Calu3 (cell line): ENCODE results near the gene SPECC1. TPM values are rescaled to one million over a fixed set of nuclear protein-coding genes. Genes with fewer than 3 reads are reported as not detected.

ENCODE experiments used
- BruUV-seq: library from RNA; stranded (reverse); fragments of 400-500 nt; replicated peaks from 2 replicates; lab custom pipeline; 2021; lab: Mats Ljungman, UMichigan
- CTCF ChIA-PET: fragments of 300-600 bp; sonication (Branson Sonifier 250); formaldehyde crosslinking; loops from one replicate; lab custom pipeline; 2022; ENCODE audit warnings: antibody characterized with exemption; lab: Charles Lee
- DNase-seq: peaks from one replicate; pipeline ENCODE4 v3.0.0; 2022
- H3K27ac Mint-ChIP-seq: one replicate; pipeline ENCODE4 v1.8.0; 2022; ENCODE audit warnings: mixed read lengths; ENCODE audit not compliant: unreplicated experiment
- H3K27me3 Mint-ChIP-seq: one replicate; pipeline ENCODE4 v1.8.0; 2022; ENCODE audit warnings: mixed read lengths; ENCODE audit not compliant: unreplicated experiment
- H3K36me3 Mint-ChIP-seq: one replicate; pipeline ENCODE4 v1.8.0; 2022; ENCODE audit warnings: mild to moderate bottlenecking, moderate library complexity, mixed read lengths; ENCODE audit not compliant: insufficient read depth, unreplicated experiment
- H3K4me1 Mint-ChIP-seq: one replicate; pipeline ENCODE4 v1.8.0; 2022; ENCODE audit warnings: mild to moderate bottlenecking, low read depth, mixed read lengths; ENCODE audit not compliant: unreplicated experiment
- H3K4me3 Mint-ChIP-seq: one replicate; pipeline ENCODE4 v1.8.0; 2022; ENCODE audit warnings: mild to moderate bottlenecking, low read depth, moderate library complexity, mixed read lengths; ENCODE audit not compliant: unreplicated experiment
- H3K9me3 Mint-ChIP-seq: one replicate; pipeline ENCODE4 v1.8.0; 2022; ENCODE audit warnings: low read depth, mixed read lengths; ENCODE audit not compliant: unreplicated experiment
- intact Hi-C: fragments of 100-400 bp; cut with micrococcal nuclease; formaldehyde crosslinking; loops from one replicate; pipeline ENCODE4 v1.10.0; 2022; ENCODE audit not compliant: unreplicated experiment
- total RNA-seq: library from RNA; stranded (reverse); gene quantifications from 2 replicates; pipeline ENCODE4 v1.2.3, GENCODE V29; 2022
- TF ChIP-seq, protein P1 (sequence below): fragments of 200-600 bp; IDR thresholded peaks from one replicate; pipeline ENCODE4 v1.8.0; 2022; ENCODE audit warnings: antibody characterized with exemption; ENCODE audit not compliant: unreplicated experiment

SPECC1 gene
- total RNA-seq, 1 experiment from 2014 or later, result 53.5 TPM

DNA sequence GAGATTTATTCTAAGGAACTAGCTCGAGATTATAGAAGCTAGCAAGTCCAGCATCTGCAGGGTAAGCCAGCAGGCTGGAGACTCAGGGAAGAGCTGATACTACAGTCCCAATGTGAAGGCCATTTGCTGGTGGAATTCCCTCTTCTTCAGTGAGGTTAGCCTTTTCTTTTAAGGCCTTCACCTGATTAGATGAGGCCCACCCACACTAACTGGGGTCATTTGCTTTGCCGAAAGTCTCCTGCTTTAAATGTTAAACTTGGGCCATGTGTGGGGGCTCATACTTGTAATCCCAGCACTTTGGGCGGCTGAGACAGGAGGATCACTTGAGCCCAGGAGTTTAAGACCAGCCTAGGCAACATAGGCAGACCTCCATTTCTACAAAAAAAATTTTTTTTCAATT lies 289.9 kb downstream of the SPECC1 start:
- Mint-ChIP-seq H3K4me3 (no peak overlapping the region), H3K27ac (no peak overlapping the region), H3K36me3 (peaks cover 20% of the 10 kb centered on the region)

DNA sequence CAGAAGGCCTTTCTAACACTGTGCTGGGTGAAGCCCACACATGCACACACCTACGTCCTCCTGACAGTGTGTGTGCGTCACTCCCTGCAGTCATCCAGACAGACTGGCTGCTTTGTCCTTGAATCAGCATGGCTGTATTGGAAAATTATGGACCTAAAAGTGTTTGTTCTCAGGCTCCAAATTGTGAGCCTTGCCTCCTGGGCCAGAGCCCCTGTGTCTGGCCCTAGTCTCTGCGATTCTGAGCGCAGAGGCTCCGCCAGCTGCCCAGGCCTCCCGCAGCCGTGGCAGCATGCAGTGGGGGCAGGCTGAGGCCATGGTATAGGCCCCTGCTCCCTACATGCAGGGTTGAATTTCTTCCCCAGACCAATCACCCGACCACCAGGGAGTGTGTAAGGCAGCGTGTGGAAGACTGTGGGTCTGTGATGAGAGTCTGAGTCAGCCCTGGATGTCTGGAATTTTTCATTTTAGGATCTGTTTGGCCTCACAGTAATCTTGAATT lies 291.3 kb downstream of the SPECC1 start:
- TF ChIP-seq, protein P1, sequence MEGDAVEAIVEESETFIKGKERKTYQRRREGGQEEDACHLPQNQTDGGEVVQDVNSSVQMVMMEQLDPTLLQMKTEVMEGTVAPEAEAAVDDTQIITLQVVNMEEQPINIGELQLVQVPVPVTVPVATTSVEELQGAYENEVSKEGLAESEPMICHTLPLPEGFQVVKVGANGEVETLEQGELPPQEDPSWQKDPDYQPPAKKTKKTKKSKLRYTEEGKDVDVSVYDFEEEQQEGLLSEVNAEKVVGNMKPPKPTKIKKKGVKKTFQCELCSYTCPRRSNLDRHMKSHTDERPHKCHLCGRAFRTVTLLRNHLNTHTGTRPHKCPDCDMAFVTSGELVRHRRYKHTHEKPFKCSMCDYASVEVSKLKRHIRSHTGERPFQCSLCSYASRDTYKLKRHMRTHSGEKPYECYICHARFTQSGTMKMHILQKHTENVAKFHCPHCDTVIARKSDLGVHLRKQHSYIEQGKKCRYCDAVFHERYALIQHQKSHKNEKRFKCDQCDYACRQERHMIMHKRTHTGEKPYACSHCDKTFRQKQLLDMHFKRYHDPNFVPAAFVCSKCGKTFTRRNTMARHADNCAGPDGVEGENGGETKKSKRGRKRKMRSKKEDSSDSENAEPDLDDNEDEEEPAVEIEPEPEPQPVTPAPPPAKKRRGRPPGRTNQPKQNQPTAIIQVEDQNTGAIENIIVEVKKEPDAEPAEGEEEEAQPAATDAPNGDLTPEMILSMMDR, result no peak
- Mint-ChIP-seq H3K9me3 (no peaks in the 10 kb centered on the region), H3K4me1 (no peaks in the 10 kb centered on the region), H3K27me3 (no peaks in the 10 kb centered on the region), H3K4me3 (no peak overlapping the region), H3K36me3 (peaks cover 20% of the 10 kb centered on the region), H3K27ac (no peak overlapping the region)
- no peak for DNase-seq
- CTCF ChIA-PET, result no interaction called here
- intact Hi-C loops, result no loop called here
- BruUV-seq, result no TSS peak

More for the DNA sequence above, 289.9 kb downstream of the SPECC1 start:
- DNase-seq, result no peak
- CTCF ChIA-PET, result interaction anchor here (0.6 kb wide), 2 partner anchors 322 to 397 kb away, joined by 4 read pairs; partner anchors contain the start of gene AKAP10
- Mint-ChIP-seq H3K27me3 (no peaks in the 10 kb centered on the region), H3K9me3 (no peaks in the 10 kb centered on the region), H3K4me1 (no peaks in the 10 kb centered on the region)
- intact Hi-C loops, result no loop called here
- TF ChIP-seq, protein P1, result no peak
- BruUV-seq, result no TSS peak

DNA sequence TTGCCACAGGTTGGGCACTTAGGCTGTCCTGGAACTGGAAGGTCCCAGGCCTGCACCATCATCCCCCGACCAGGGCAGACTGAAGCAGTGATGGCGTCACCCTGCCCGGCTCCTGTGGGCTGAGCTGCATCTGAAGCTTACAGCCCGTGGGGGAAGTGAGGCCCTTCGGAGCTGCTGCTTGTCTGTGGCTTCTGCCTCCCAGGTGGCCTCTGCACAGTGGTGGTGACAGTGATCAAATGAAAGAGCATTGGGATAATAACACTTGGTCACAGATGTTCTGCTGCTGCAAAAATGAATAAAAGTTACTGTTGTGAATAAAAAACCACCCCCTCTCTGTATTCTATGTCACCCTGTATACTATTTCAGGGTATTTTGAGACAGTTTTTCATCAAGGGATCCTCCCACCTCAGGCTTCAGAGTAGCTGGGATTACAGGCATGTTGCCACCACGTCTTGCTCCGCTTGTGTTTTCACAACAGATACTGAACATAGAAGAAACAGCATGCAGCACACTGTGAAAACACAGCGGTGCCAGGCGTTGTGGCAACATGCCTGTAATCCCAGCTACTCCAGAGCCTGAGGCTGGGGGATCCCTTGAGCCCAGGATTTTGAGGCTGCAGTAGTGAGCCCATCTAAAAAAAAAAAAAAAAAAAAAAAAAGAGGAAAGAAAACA lies 293.2 kb downstream of the SPECC1 start:
- H3K9me3 Mint-ChIP-seq, result peaks cover 6% of the 10 kb centered on the region
- H3K4me3 Mint-ChIP-seq, result no peak overlapping the region
- CTCF ChIA-PET, result interaction anchor here (0.5 to 0.6 kb wide), 2 partner anchors 13 to 603 kb away, joined by 5 read pairs; no protein-coding TSS in a partner anchor
- H3K4me1 Mint-ChIP-seq, result no peaks in the 10 kb centered on the region
- TF ChIP-seq, protein P1, result no peak
- H3K27me3 Mint-ChIP-seq, result no peaks in the 10 kb centered on the region
- BruUV-seq, result no TSS peak
- H3K36me3 Mint-ChIP-seq, result peaks cover 20% of the 10 kb centered on the region
- intact Hi-C loops, result no loop called here
- H3K27ac Mint-ChIP-seq, result no peak overlapping the region
- no peak for DNase-seq

DNA sequence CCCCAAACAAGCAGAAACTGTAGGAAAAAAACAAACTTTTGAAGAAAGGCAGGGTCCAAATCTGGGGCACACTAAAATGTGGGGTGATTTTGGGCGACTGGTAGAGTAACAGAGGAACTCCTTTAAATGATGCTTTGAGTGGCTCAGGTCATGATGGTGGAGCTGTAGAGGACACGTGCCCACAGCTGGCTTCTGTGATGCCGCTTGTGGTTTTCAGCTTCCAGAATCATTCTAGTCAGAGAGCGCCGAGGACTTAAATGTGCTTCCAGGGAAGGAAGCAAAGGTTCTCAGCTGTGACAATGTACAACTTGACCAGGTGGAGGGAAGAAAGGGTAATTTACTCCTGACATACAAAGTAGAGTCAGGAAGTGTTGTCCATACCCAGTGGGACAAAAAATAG lies 295.8 kb downstream of the SPECC1 start:
- TF ChIP-seq, protein P1, result no peak
- H3K27me3 Mint-ChIP-seq, result no peaks in the 10 kb centered on the region
- no peak for DNase-seq
- H3K27ac Mint-ChIP-seq, result no peak overlapping the region
- H3K9me3 Mint-ChIP-seq, result peaks cover 6% of the 10 kb centered on the region
- H3K36me3 Mint-ChIP-seq, result peaks cover 14% of the 10 kb centered on the region
- CTCF ChIA-PET, result no interaction called here
- intact Hi-C loops, result no loop called here
- H3K4me3 Mint-ChIP-seq, result no peak overlapping the region
- H3K4me1 Mint-ChIP-seq, result no peaks in the 10 kb centered on the region
- BruUV-seq, result no TSS peak
